ENCODE measurements around the gene RTKN2. TPM values are rescaled to one million over a fixed set of nuclear protein-coding genes. Genes with fewer than 3 reads are reported as not detected.
A peak's percentile ranks its signal among the peaks of the same experiment; 100 is the strongest.

Gene RTKN2
- total and polyA plus RNA-seq, 2 of the 4 experiments (the other 2 are of a cell fraction) = 0.75 to 0.90 TPM

DNA sequence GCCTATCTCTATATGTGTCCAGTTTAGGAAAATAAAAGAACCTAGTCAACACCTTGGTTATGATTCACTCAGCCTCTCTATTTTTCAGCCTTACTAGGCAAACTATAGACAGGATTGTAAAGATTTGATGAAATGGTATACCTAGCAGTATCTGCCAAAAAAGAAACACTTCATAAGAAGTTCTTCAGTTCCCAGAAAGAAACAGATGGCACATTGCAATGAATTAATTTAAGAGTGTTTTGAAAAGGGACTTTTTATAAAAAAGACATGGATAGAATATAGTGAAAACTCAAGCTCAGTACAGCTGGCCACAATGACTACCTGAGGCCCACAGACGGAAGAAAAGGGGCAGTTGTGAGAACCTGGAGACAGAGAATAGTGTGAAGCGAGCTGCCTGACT lies 40.6 kb upstream of the RTKN2 start:
- H3K4ac ChIP-seq (ENCODE audit: low read depth, low read length) = no peak overlapping the region
- peak overlapping the region; percentile 9 for H2AK9ac ChIP-seq (replicated peaks; ENCODE audit: low read depth, low read length, poor library complexity)
- no peak overlapping the region for H4K8ac ChIP-seq (ENCODE audit: low read depth in 2 of 2, low read length in 2 of 2)
- H2AK5ac ChIP-seq (ENCODE audit: low read depth, low read length) = no peak overlapping the region
- no peaks in the 10 kb centered on the region for H4K20me1 ChIP-seq (ENCODE audit: insufficient read depth, low read length)
- H2AFZ ChIP-seq (replicated peaks; ENCODE audit: low read length, poor library complexity) = no peak overlapping the region
- H3K9me1 ChIP-seq (ENCODE audit: insufficient read depth, low read length) = no peaks in the 10 kb centered on the region
- H4K91ac ChIP-seq (ENCODE audit: insufficient read depth, low read depth, low read length) = no peak overlapping the region
- no peak for DNase-seq
- BruUV-seq (replicated peaks) = no TSS peak
- CTCF ChIA-PET = no interaction called here
- no peak overlapping the region for H3K14ac ChIP-seq (replicated peaks; ENCODE audit: low read depth, low read length)
- TF ChIP-seq RCOR1 (IDR thresholded peaks at IDR 0.05; ENCODE audit: insufficient replicate concordance, low read length) (no peak), BHLHE40 (IDR thresholded peaks at IDR 0.05; ENCODE audit: low read depth, low read length) (no peak), MAZ (IDR thresholded peaks at IDR 0.05; ENCODE audit: borderline replicate concordance, low read depth, low read length) (no peak), CHD1 (IDR thresholded peaks at IDR 0.05; ENCODE audit: low read depth, low read length) (no peak), RAD21 (IDR thresholded peaks at IDR 0.05; ENCODE audit: low read length) (no peak)
- TF ChIP-seq, protein P1, sequence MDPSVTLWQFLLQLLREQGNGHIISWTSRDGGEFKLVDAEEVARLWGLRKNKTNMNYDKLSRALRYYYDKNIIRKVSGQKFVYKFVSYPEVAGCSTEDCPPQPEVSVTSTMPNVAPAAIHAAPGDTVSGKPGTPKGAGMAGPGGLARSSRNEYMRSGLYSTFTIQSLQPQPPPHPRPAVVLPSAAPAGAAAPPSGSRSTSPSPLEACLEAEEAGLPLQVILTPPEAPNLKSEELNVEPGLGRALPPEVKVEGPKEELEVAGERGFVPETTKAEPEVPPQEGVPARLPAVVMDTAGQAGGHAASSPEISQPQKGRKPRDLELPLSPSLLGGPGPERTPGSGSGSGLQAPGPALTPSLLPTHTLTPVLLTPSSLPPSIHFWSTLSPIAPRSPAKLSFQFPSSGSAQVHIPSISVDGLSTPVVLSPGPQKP (IDR thresholded peaks at IDR 0.05; ENCODE audit: borderline replicate concordance, low read depth, low read length) = no peak
- H3K36me3 ChIP-seq (ENCODE audit: control insufficient read depth, insufficient read depth, low read length) = no peaks in the 10 kb centered on the region
- H3K18ac ChIP-seq (ENCODE audit: low read depth, low read length) = no peak overlapping the region
- in situ Hi-C loops (cut with MboI; ENCODE audit: low sequenced_read_pairs) = no loop called here
- no peak overlapping the region for H3K4me3 ChIP-seq (ENCODE audit: insufficient read depth, low read depth, low read length)
- H2BK20ac ChIP-seq (ENCODE audit: low read depth, low read length) = no peak overlapping the region
- H3K27ac ChIP-seq (ENCODE audit: insufficient read depth, low read length) = no peak overlapping the region
- H3K4me1 ChIP-seq (ENCODE audit: control insufficient read depth, insufficient read depth, low read length) = no peaks in the 10 kb centered on the region
- H3K23ac ChIP-seq (ENCODE audit: low read depth, low read length) = no peak overlapping the region
- H3K56ac ChIP-seq (ENCODE audit: extremely low read depth, insufficient read depth, low read length) = no peak overlapping the region
- intact Hi-C loops (cut with micrococcal nuclease) = no loop called here
- dilution Hi-C loops (cut with HindIII; ENCODE audit: low sequenced_read_pairs, unreplicated experiment) = no loop called here
- peaks cover 11% of the 10 kb centered on the region for H3K27me3 ChIP-seq (ENCODE audit: control insufficient read depth, insufficient read depth, low read length)
- H3K79me1 ChIP-seq (ENCODE audit: low read depth in 1 of 2, low read length in 2 of 2) = no peaks in the 10 kb centered on the region
- no peak overlapping the region for H2BK120ac ChIP-seq (ENCODE audit: low read depth, low read length)
- no peak overlapping the region for H2BK5ac ChIP-seq (ENCODE audit: low read depth, low read length, poor library complexity, severe bottlenecking)
- ATAC-seq (ENCODE audit: low read depth) = no peak
- no CpG with 5 or more reads among the region's 2 CpGs for WGBS, 2 experiments (ENCODE audit: extremely low coverage in 2 of 2, insufficient read length in 1 of 2)
- H3K9me3 ChIP-seq (ENCODE audit: control insufficient read depth, insufficient read depth, low read length) = no peaks in the 10 kb centered on the region
- H3K9ac ChIP-seq (ENCODE audit: low read depth, low read length) = no peak overlapping the region
- H4K5ac ChIP-seq (ENCODE audit: low read depth, low read length) = no peak overlapping the region
- POLR2A ChIA-PET (ENCODE audit: unreplicated experiment) = no interaction called here
- H2BK15ac ChIP-seq (ENCODE audit: low read depth, low read length) = no peak overlapping the region
- no peak overlapping the region for H3K4me2 ChIP-seq (ENCODE audit: low read depth, low read length)

All from IMR-90 (cell line).